Spinal cord (tissue), 4 donors: ENCODE data around the gene TOP3A. TPM values are rescaled to one million over a fixed set of nuclear protein-coding genes. Genes with fewer than 3 reads are reported as not detected.

Experiments
- polyA plus RNA-seq, 2 donors: library from polyadenylated mRNA; unstranded; fragments of 120-200 nt; gene quantifications; one replicate each; pipeline ENCODE4 v1.2.1, GENCODE V29; 2013; ENCODE audit not compliant: insufficient read length in 2 of 2
- total RNA-seq, 2 donors: library from RNA; depleted of rRNA in 1 of 2; stranded (reverse); fragments of 120-200 nt in 1 of 2; fragments of >200 nt in 1 of 2; gene quantifications; one replicate each; pipeline versions ENCODE4 v1.2.3 to v1.2.4, GENCODE V29; 2013 to 2014

The TOP3A gene
- total and polyA plus RNA-seq, 4 donors: 28.1 to 70.6 (median 39.9) TPM

Other genes starting within 250 kb of the TOP3A start
- 10 to 100 TPM; 20.6 to 41.8 TPM for gene DRG2, start 227.0 kb downstream of the TOP3A start, total RNA-seq
- 10 to 100 TPM; 33.0 to 34.6 TPM for gene DRG2, start 227.0 kb downstream of the TOP3A start, polyA plus RNA-seq
- gene MYO15A, start 206.2 kb downstream of the TOP3A start, total RNA-seq: 1 to 10 TPM; 1.3 to 1.8 TPM
- 1 to 10 TPM; 5.4 to 6.8 TPM for gene MYO15A, start 206.2 kb downstream of the TOP3A start, polyA plus RNA-seq
- 10 to 100 TPM; 71.5 to 79.3 TPM for gene ALKBH5, start 131.2 kb downstream of the TOP3A start, total RNA-seq
- gene ALKBH5, start 131.2 kb downstream of the TOP3A start, polyA plus RNA-seq: 10 to 100 TPM; 70.8 to 74.1 TPM
- gene LLGL1, start 89.4 kb downstream of the TOP3A start, total RNA-seq: 10 to 100 TPM; 53.2 TPM
- gene LLGL1, start 89.4 kb downstream of the TOP3A start, polyA plus RNA-seq: 100 to 1,000 TPM; 106 to 132 TPM
- 100 to 1,000 TPM in 1 of 2 donors, 10 to 100 TPM in 1; 77.4 to 124 TPM for gene FLII, start 56.3 kb downstream of the TOP3A start, total RNA-seq
- gene FLII, start 56.3 kb downstream of the TOP3A start, polyA plus RNA-seq: 100 to 1,000 TPM; 128 to 133 TPM
- 10 to 100 TPM; 15.5 to 18.5 TPM for gene MIEF2, start 54.3 kb downstream of the TOP3A start, total RNA-seq
- gene MIEF2, start 54.3 kb downstream of the TOP3A start, polyA plus RNA-seq: 10 to 100 TPM; 19.7 to 24.1 TPM
- 10 to 100 TPM; 10.7 to 11.2 TPM for gene SMCR8, start 299 bp upstream of the TOP3A start, total RNA-seq
- 1 to 10 TPM; 9.1 to 9.2 TPM for gene SMCR8, start 299 bp upstream of the TOP3A start, polyA plus RNA-seq
- 10 to 100 TPM; 13.7 to 16.9 TPM for gene SHMT1, start 48.6 kb upstream of the TOP3A start, total RNA-seq
- 10 to 100 TPM; 14.9 to 20.0 TPM for gene SHMT1, start 48.6 kb upstream of the TOP3A start, polyA plus RNA-seq
- under 1 TPM in 1 of 2 donors, not detected in 1; 0.10 TPM for gene EVPLL, start 62.8 kb upstream of the TOP3A start, total RNA-seq
- 1 to 10 TPM in 1 of 2 donors, under 1 TPM in 1; 0.70 to 2.5 TPM for gene EVPLL, start 62.8 kb upstream of the TOP3A start, polyA plus RNA-seq
- not detected for gene LGALS9C, start 161.8 kb upstream of the TOP3A start, total RNA-seq
- not detected for gene LGALS9C, start 161.8 kb upstream of the TOP3A start, polyA plus RNA-seq